ENCODE measurements around the gene ACE.

DNA sequence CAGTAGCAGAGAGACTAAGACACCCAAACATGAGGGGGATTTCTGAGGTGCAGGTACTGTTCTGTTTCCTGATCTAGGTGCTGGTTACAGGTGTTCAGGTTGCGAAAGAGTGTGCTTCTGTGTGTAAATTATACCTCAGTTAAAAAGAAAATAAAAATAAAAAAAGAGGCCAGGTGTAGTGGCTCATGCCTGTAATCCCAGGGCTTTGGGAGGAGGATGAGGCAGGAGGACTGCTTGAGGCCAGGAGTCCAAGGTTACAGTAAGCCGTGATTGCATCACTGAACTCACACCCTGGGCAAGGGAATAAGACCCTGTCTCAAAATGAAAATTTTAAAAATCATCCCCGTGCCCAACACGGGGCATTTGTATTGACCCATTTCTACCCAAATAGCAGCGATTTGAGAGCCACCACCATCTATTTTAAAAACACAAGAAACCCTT, 70.2 kb downstream of the ACE start:
- TF ChIP-seq EP300 (IDR thresholded peaks at IDR 0.05) (no peak), POLR2AphosphoS5 (IDR thresholded peaks at IDR 0.05) (no peak), POLR2A (IDR thresholded peaks at IDR 0.05) (no peak)
- TF ChIP-seq, protein P1, sequence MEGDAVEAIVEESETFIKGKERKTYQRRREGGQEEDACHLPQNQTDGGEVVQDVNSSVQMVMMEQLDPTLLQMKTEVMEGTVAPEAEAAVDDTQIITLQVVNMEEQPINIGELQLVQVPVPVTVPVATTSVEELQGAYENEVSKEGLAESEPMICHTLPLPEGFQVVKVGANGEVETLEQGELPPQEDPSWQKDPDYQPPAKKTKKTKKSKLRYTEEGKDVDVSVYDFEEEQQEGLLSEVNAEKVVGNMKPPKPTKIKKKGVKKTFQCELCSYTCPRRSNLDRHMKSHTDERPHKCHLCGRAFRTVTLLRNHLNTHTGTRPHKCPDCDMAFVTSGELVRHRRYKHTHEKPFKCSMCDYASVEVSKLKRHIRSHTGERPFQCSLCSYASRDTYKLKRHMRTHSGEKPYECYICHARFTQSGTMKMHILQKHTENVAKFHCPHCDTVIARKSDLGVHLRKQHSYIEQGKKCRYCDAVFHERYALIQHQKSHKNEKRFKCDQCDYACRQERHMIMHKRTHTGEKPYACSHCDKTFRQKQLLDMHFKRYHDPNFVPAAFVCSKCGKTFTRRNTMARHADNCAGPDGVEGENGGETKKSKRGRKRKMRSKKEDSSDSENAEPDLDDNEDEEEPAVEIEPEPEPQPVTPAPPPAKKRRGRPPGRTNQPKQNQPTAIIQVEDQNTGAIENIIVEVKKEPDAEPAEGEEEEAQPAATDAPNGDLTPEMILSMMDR (IDR thresholded peaks at IDR 0.05), result no peak
